CD4-positive, alpha-beta memory T cell (primary cell): Measurements from ENCODE around the gene VPS13D. TPM values are rescaled to one million over a fixed set of nuclear protein-coding genes. Genes with fewer than 3 reads are reported as not detected.
"Not testable (repeated sequence)": the region's sequence is repeated elsewhere in the genome, so short reads cannot be mapped to it uniquely, and the experiment has no call there.

Experiments used
- CTCF ChIA-PET: fragments of 350-600 bp; sonication (Branson Sonifier 250); formaldehyde crosslinking; loops from one replicate; lab custom pipeline; 2021; ENCODE audit warnings: inconsistent platforms; ENCODE audit not compliant: partially characterized antibody; lab: Charles Lee
- POLR2A ChIA-PET: fragments of 350-600 bp; sonication (Branson Sonifier 250); formaldehyde crosslinking; loops from one replicate; lab custom pipeline; 2021; ENCODE audit not compliant: partially characterized antibody; lab: Charles Lee
- DNase-seq, 5 donors: peaks; one replicate each; pipeline versions ENCODE4 v3.0.0 to v3.0.0-alpha.2; 2020 to 2022; ENCODE audit warnings: mixed read lengths in 1 of 5
- H3K27ac ChIP-seq: one replicate; pipeline ENCODE4 v1.7.0; 2013; ENCODE audit warnings: low read depth, low read length
- H3K27me3 ChIP-seq: 2 replicates; pipeline ENCODE4 v1.7.0; 2013; ENCODE audit warnings: mild to moderate bottlenecking, low read length, moderate library complexity; ENCODE audit not compliant: insufficient read depth
- H3K36me3 ChIP-seq: 2 replicates; pipeline ENCODE4 v1.7.0; 2013; ENCODE audit warnings: mild to moderate bottlenecking, low read length, moderate library complexity; ENCODE audit not compliant: insufficient read depth
- H3K4me1 ChIP-seq: 2 replicates; pipeline ENCODE4 v1.7.0; 2013; ENCODE audit warnings: mild to moderate bottlenecking, low read length, moderate library complexity; ENCODE audit not compliant: insufficient read depth
- H3K4me3 ChIP-seq, 2 donors: one replicate each; pipeline ENCODE4 v1.7.0; 2013; ENCODE audit warnings: low read length in 2 of 2, mild to moderate bottlenecking in 1 of 2
- H3K9me3 ChIP-seq, 2 donors: one replicate each; pipeline ENCODE4 v1.7.0; 2013; ENCODE audit warnings: low read length in 2 of 2, control low read depth in 1 of 2; ENCODE audit not compliant: control insufficient read depth in 1 of 2
- H3K27ac Mint-ChIP-seq, 7 donors: one replicate each; pipeline ENCODE4 v1.8.0; 2020 to 2021; ENCODE audit warnings: mixed read lengths in 7 of 7, mild to moderate bottlenecking in 6 of 7, inconsistent platforms in 3 of 7, moderate library complexity in 3 of 7
- H3K27me3 Mint-ChIP-seq, 2 donors: one replicate each; pipeline ENCODE4 v1.8.0; 2020 to 2021; ENCODE audit warnings: mixed read lengths in 2 of 2
- H3K36me3 Mint-ChIP-seq, 2 donors: one replicate each; pipeline ENCODE4 v1.8.0; 2020 to 2021; ENCODE audit warnings: mixed read lengths in 2 of 2, inconsistent platforms in 1 of 2, mild to moderate bottlenecking in 1 of 2
- H3K4me1 Mint-ChIP-seq, 4 donors: one replicate each; pipeline ENCODE4 v1.8.0; 2020 to 2021; ENCODE audit warnings: mixed read lengths in 4 of 4, mild to moderate bottlenecking in 1 of 4
- H3K4me3 Mint-ChIP-seq, 8 donors: one replicate each; pipeline ENCODE4 v1.8.0; 2020 to 2021; ENCODE audit warnings: mixed read lengths in 8 of 8, mild to moderate bottlenecking in 7 of 8, moderate library complexity in 6 of 8, inconsistent platforms in 3 of 8
- H3K9me3 Mint-ChIP-seq, 8 donors: one replicate each; pipeline ENCODE4 v1.8.0; 2020 to 2021; ENCODE audit warnings: mixed read lengths in 8 of 8, mild to moderate bottlenecking in 5 of 8, inconsistent platforms in 3 of 8, moderate library complexity in 1 of 8
- intact Hi-C: fragments of 100-400 bp; cut with micrococcal nuclease; formaldehyde crosslinking; loops from one replicate; pipeline ENCODE4 v1.15.1; 2023
- polyA plus RNA-seq, 2 donors: library from polyadenylated mRNA; unstranded; fragments of 300-500 nt; fragmentation: Illumina TruSeq; gene quantifications; one replicate each; pipeline ENCODE4 v1.2.3, GENCODE V29; 2021
- total RNA-seq, 2 experiments: library from RNA; stranded (reverse); gene quantifications; one replicate each; pipeline ENCODE4 v1.2.3, GENCODE V29; 2021

VPS13D gene
- total and polyA plus RNA-seq, 4 experiments from 2014 or later, result 10.2 to 96.3 (median 52.5) TPM

DNA sequence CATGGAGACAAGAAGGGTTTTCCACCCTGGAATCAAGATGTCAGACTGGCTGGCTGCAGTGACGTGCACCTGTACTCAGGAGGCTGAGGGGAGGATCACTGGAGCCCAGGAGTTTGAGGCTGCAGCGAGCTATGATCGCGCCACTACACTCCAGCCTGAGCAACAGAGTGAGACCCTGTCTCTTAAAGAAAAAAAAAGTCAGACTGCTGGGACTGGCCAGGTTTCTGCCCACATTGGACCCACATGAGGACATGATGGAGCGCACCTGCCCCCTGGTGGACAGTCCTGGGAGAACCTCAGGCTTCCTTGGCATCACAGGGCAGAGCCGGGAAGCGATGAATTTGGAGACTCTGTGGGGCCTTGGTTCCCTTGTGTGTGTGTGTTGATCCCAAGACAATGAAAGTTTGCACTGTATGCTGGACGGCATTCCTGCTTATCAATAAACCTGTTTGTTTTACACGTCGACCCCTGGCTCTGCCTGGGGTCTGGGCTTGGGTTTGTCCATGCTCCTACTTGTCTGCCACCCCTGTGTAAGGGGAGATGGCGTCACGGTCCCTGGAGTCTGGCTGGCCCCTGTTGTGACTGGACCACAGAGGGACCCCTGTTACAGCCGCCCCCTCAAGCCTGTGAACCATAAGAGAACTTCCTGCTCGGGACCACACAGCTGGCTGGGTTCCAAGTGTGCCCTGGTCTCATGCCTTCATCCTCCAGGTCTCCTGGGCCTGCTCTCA, 20.9 kb upstream of the VPS13D start:
- Histone ChIP-seq H3K36me3 (peaks cover 8% of the 10 kb centered on the region), H3K27me3 (no peaks in the 10 kb centered on the region), H3K4me1 (peaks cover 57% of the 10 kb centered on the region), H3K27ac (peak overlapping the region; percentile 36), H3K4me3 (no peak overlapping the region), H3K9me3 (no peaks in the 10 kb centered on the region)
- intact Hi-C loops, result loop anchor here (1.0 to 2.0 kb wide), 2 partner anchors 20 to 85 kb away; no protein-coding TSS in a partner anchor
- DNase-seq, result peak; percentile 72 to 85 (median 79)
- ChIA-PET POLR2A (interaction anchor here (0.8 to 6.7 kb wide), 13 partner anchors 7 to 91 kb away, joined by 3 to 107 read pairs (median 24); partner anchors contain the start of gene TNFRSF1B), CTCF (interaction anchor here (0.8 to 7.6 kb wide), 20 partner anchors 11 to 101 kb away, joined by 3 to 296 read pairs (median 6); no protein-coding TSS in a partner anchor)
- Mint-ChIP-seq H3K9me3 (no peaks in the 10 kb centered on the region), H3K27me3 (no peaks in the 10 kb centered on the region), H3K36me3 (peaks cover 4 to 36% of the 10 kb centered on the region in 2 donors), H3K4me1 (peaks cover 39 to 71% (median 48%) of the 10 kb centered on the region in 4 donors), H3K27ac (peak overlapping the region; percentile 78 to 93 (median 88)), H3K4me3 (peak overlapping the region in 7 of 8 donors; percentile 26 to 82 (median 47))

DNA sequence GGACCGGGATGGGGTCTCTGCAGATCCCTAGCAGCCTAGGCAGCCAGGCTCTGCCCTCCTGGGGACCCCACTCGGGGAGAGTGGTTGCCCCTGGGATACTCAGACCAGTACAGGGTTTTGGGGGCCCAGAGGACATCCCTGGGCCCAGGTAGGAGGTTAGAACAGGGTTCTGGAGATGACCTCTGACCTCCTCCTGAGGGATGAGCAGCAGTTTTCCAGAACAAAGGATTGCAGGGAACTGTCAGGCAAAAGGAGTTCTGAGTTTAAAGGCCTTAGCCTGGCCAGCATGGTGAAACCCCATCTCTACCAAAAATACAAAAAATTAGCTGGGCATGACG, 20.4 kb upstream of the VPS13D start:
- H3K4me3 Mint-ChIP-seq, result no peak overlapping the region
- H3K4me1 ChIP-seq, result peaks cover 52% of the 10 kb centered on the region
- H3K27ac ChIP-seq, result peak overlapping the region; percentile 36
- no peaks in the 10 kb centered on the region for H3K9me3 Mint-ChIP-seq
- peaks cover 4 to 30% of the 10 kb centered on the region in 2 donors for H3K36me3 Mint-ChIP-seq
- H3K4me3 ChIP-seq, result no peak overlapping the region
- DNase-seq, result no peak
- no peaks in the 10 kb centered on the region for H3K27me3 ChIP-seq
- H3K9me3 ChIP-seq, result no peaks in the 10 kb centered on the region
- ChIA-PET POLR2A (interaction anchor here (0.8 to 6.7 kb wide), 14 partner anchors 8 to 87 kb away, joined by 3 to 107 read pairs (median 18); partner anchors contain the start of gene TNFRSF1B), CTCF (interaction anchor here (1.0 to 7.6 kb wide), 14 partner anchors 12 to 121 kb away, joined by 3 to 296 read pairs (median 10); no protein-coding TSS in a partner anchor)
- H3K36me3 ChIP-seq, result peaks cover 8% of the 10 kb centered on the region
- H3K4me1 Mint-ChIP-seq, result peaks cover 35 to 66% (median 44%) of the 10 kb centered on the region in 4 donors
- intact Hi-C loops, result loop anchor here (1.0 to 2.0 kb wide), 2 partner anchors 19 to 85 kb away; no protein-coding TSS in a partner anchor
- H3K27ac Mint-ChIP-seq, result peak overlapping the region in 4 of 7 donors; percentile 78 to 90 (median 84)
- H3K27me3 Mint-ChIP-seq, result peaks cover 0 to 2% of the 10 kb centered on the region in 2 donors

DNA sequence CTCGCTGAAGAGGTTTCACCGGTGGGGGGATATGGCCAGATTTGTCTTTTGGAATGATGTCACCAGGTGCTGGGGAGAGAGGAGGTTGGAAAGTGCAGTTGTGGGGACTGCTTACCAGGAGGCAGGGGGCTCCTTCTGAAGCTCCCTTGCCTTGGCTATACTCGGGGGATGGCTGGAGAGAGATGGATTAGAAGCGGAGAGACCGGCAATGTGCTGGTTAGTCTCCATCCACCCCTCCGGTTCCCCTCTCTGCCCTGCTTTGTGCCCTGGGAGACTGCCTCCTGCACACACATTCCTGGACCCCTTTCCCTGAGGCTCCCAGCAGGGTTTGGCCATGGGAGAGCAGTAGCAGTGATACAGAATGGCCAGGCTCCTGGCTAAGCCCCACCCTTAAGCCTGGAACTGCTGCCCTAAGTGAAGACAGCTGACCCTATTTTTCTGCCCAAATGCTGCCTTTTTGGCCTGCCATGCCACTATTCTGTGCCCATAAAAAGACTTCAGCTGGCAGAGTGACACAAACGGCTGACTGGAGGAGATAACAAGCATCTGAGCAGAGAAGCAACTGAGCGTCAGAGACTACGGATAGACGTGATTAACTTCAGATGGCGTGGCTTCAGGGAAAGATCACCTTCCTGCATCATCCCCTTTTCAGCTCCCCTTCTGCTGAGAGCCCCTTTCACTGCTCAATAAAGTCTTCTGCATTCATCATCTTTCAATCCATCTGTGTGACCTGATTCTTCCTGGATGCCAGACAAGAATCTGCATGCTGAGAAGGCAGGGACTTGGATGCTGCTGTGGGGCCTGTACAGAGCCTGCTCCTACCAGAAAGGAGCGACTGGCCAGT, 14.5 kb upstream of the VPS13D start:
- Mint-ChIP-seq H3K9me3 (no peaks in the 10 kb centered on the region), H3K4me3 (no peak overlapping the region), H3K27me3 (peaks cover 0 to 2% of the 10 kb centered on the region in 2 donors), H3K4me1 (peaks cover 17 to 34% (median 19%) of the 10 kb centered on the region in 4 donors), H3K36me3 (no peaks in the 10 kb centered on the region), H3K27ac (peak overlapping the region in 3 of 7 donors; percentile 32 to 47 (median 41))
- ChIA-PET CTCF (interaction anchor here (0.6 to 2.8 kb wide), 6 partner anchors 14 to 503 kb away, joined by 3 to 19 read pairs (median 4); no protein-coding TSS in a partner anchor), POLR2A (no interaction called here)
- Histone ChIP-seq H3K4me3 (no peak overlapping the region), H3K27me3 (no peaks in the 10 kb centered on the region), H3K36me3 (no peaks in the 10 kb centered on the region), H3K27ac (no peak overlapping the region), H3K4me1 (peaks cover 22% of the 10 kb centered on the region), H3K9me3 (no peaks in the 10 kb centered on the region)
- intact Hi-C loops, result no loop called here
- DNase-seq, result no peak

DNA sequence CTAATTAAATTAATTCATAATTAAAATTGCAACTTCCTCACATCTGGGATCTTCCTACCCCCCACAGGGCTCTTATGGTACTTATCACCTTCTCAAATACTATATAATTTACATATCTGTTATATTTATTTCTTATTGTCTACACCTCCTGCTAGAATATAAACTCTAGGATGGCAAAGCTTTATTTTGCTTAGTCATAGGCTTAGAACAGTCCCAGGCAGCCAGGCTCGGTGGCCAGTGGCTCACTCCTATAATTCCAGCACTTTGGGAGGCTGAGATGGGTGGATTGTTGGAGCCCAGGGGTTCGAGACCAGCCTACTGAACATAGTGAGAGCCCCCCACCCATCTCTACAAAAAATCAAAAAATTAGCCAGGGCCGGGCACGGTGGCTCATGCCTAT, 10.0 kb upstream of the VPS13D start:
- H3K9me3 ChIP-seq, result no peaks in the 10 kb centered on the region
- no peaks in the 10 kb centered on the region for H3K4me1 ChIP-seq
- intact Hi-C loops, result no loop called here
- DNase-seq, result no peak
- H3K27ac ChIP-seq, result no peak overlapping the region
- Mint-ChIP-seq H3K4me1 (peaks cover 0 to 5% (median 2%) of the 10 kb centered on the region in 4 donors), H3K27me3 (no peaks in the 10 kb centered on the region), H3K36me3 (peaks cover 0 to 4% of the 10 kb centered on the region in 2 donors), H3K9me3 (peaks cover 0 to 10% (median 4%) of the 10 kb centered on the region in 8 donors), H3K4me3 (no peak overlapping the region), H3K27ac (no peak overlapping the region)
- H3K36me3 ChIP-seq, result no peaks in the 10 kb centered on the region
- no peaks in the 10 kb centered on the region for H3K27me3 ChIP-seq
- ChIA-PET POLR2A (interaction anchor here (0.8 to 1.5 kb wide), 2 partner anchors 9 to 16 kb away, joined by 3 to 4 read pairs; no protein-coding TSS in a partner anchor), CTCF (interaction anchor here (0.7 to 2.3 kb wide), 4 partner anchors 8 to 95 kb away, joined by 3 to 15 read pairs (median 6); no protein-coding TSS in a partner anchor)
- no peak overlapping the region for H3K4me3 ChIP-seq

DNA sequence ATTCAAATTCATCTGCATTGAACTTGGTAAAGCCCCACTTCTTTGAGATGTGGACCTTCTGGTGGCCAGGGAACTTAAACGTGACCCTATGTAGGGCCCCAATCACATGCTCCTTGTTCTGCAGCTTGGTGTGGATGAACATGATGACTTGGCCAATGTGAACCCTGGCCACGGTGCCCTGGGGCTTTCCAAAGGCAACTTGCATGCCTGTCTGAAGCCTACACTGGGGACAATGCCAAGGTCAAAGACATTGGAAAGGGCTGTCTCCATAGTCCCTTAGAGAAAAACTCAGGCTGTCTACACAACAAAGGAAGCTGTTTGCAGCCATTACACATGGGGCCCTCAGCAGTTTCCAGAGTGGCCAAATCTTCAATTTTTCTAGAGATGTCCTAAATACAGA, 8.9 kb upstream of the VPS13D start:
- H3K4me1 Mint-ChIP-seq, result peaks cover 0 to 4% (median 2%) of the 10 kb centered on the region in 4 donors
- Histone ChIP-seq H3K27me3 (no peaks in the 10 kb centered on the region), H3K27ac (no peak overlapping the region), H3K4me3 (no peak overlapping the region), H3K36me3 (no peaks in the 10 kb centered on the region), H3K4me1 (no peaks in the 10 kb centered on the region), H3K9me3 (no peaks in the 10 kb centered on the region)
- DNase-seq, result no peak
- no peak overlapping the region for H3K27ac Mint-ChIP-seq
- peaks cover 0 to 10% (median 4%) of the 10 kb centered on the region in 8 donors for H3K9me3 Mint-ChIP-seq
- intact Hi-C loops, result no loop called here
- CTCF ChIA-PET, result no interaction called here
- H3K4me3 Mint-ChIP-seq, result no peak overlapping the region
- H3K27me3 Mint-ChIP-seq, result no peaks in the 10 kb centered on the region
- H3K36me3 Mint-ChIP-seq, result peaks cover 0 to 4% of the 10 kb centered on the region in 2 donors
- POLR2A ChIA-PET, result interaction anchor here (0.8 to 1.5 kb wide), 2 partner anchors 8 to 17 kb away, joined by 3 to 4 read pairs; no protein-coding TSS in a partner anchor

DNA sequence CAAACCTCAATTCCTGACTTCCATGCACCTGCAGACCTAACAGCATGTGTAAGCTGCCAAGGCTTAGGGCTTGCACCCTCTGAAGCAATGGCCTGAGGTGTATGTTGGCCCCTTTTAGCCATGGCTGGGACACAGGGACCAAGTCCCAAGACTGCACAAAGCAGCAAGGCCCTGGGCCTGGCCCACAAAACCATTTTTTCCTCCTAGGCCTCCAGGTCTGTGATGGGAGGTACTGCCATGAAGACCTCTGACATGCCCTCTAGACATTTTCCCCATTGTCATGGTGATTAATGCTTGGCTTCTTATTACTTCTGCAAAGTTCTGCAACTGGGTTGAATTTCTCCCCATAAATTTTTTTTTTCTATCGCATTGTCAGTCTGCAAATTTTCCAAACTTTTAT, 7.1 kb upstream of the VPS13D start:
- intact Hi-C loops, H3K4me1 ChIP-seq, H3K4me3 Mint-ChIP-seq, POLR2A ChIA-PET, H3K9me3 ChIP-seq, H3K27ac Mint-ChIP-seq, H3K27ac ChIP-seq, DNase-seq, H3K4me1 Mint-ChIP-seq, H3K27me3 Mint-ChIP-seq, H3K36me3 ChIP-seq, H3K36me3 Mint-ChIP-seq, H3K27me3 ChIP-seq, H3K4me3 ChIP-seq, CTCF ChIA-PET: not testable (repeated sequence)
- peaks cover 0 to 10% (median 4%) of the 10 kb centered on the region in 8 donors for H3K9me3 Mint-ChIP-seq
